Heart right ventricle (tissue), 16 donors: ENCODE measurements around the gene CACNA2D2. TPM values are rescaled to one million over a fixed set of nuclear protein-coding genes. Genes with fewer than 3 reads are reported as not detected.

Experiments
- ATAC-seq, 8 donors: fragments of 200-7000 bp; cut with Tn5 transposase; one replicate each; pipeline ENCODE4 v1.9.1; 2020; ENCODE audit warnings: mild to moderate bottlenecking in 8 of 8, moderate library complexity in 8 of 8, moderate number of reproducible peaks in 1 of 8
- DNase-seq, 2 donors: peaks; one replicate each; pipeline ENCODE4 v3.0.0-alpha.2; 2020
- H3K27ac ChIP-seq, 10 donors: fragments of 200-600 bp; sonication (generic) in 2 of 10; one replicate each; pipeline versions ENCODE4 v1.5.0 to v1.8.0; 2020 to 2022; ENCODE audit warnings: mild to moderate bottlenecking in 3 of 10
- H3K27me3 ChIP-seq, 7 donors: fragments of 200-600 bp; one replicate each; pipeline ENCODE4 v1.8.0; 2021 to 2022; ENCODE audit warnings: mild to moderate bottlenecking in 2 of 7
- H3K36me3 ChIP-seq, 9 donors: fragments of 200-600 bp; sonication (generic) in 1 of 9; one replicate each; pipeline versions ENCODE4 v1.5.0 to v1.8.0; 2020 to 2022; ENCODE audit warnings: mild to moderate bottlenecking in 2 of 9
- H3K4me1 ChIP-seq, 9 donors: fragments of 200-600 bp; sonication (generic) in 1 of 9; one replicate each; pipeline versions ENCODE4 v1.5.0 to v1.8.0; 2020 to 2022; ENCODE audit warnings: mild to moderate bottlenecking in 4 of 9
- H3K4me3 ChIP-seq, 10 donors: fragments of 200-600 bp; sonication (generic) in 2 of 10; one replicate each; pipeline versions ENCODE4 v1.5.0 to v1.8.0; 2020 to 2022; ENCODE audit warnings: mild to moderate bottlenecking in 7 of 10, moderate library complexity in 2 of 10
- H3K9me3 ChIP-seq, 11 donors: fragments of 200-600 bp in 10 of 11; sonication (generic) in 2 of 11; one replicate each; pipeline versions ENCODE4 v1.5.0 to v1.8.0; 2013 to 2022; ENCODE audit warnings: mild to moderate bottlenecking in 2 of 11, control low read depth in 1 of 11, moderate library complexity in 1 of 11
- CTCF ChIP-seq, 9 donors: fragments of 200-600 bp; sonication (generic) in 2 of 9; IDR thresholded peaks; one replicate each; pipeline versions ENCODE4 v1.5.0 to v1.8.0; 2021 to 2022; ENCODE audit warnings: antibody characterized with exemption in 9 of 9, mild to moderate bottlenecking in 5 of 9, moderate library complexity in 1 of 9
- WGBS, 2 donors: extraction: QIAGEN DNeasy Blood & Tissue Kit; methylation state at CpG; one replicate each; pipeline ENCODE4 v1.1.7; 2013; ENCODE audit warnings: inconsistent platforms in 1 of 2; 5-methylcytosine and 5-hydroxymethylcytosine counted together
- intact Hi-C, 10 donors: fragments of 100-400 bp; cut with DNase I; formaldehyde crosslinking; loops; one replicate each; pipeline versions ENCODE4 v1.11.1 to v1.14.2; 2022
- polyA plus RNA-seq, 2 donors: library from polyadenylated mRNA; stranded (reverse); fragments of 200-250 nt; gene quantifications; one replicate each; pipeline ENCODE4 v1.2.3, GENCODE V29; 2013
- total RNA-seq, 10 donors: library from RNA; stranded (reverse); fragmentation: NEBNext Ultra II Directional in 3 of 10; extraction: Animal tissue kit (Norgen Biotek cat#: 25700) in 3 of 10; gene quantifications; one replicate each; pipeline versions ENCODE4 v1.2.1 to v1.2.4, GENCODE V29; 2021 to 2023
- donor health status: Arrhythmogenic right ventricular cardiomyopathy.
- donor health status: ischemic (EF 13 %, LVEDD 7.1; RV severe dilation, severe dysfunction).
- donor health status: healthy with polysubstance abuse.
- donor health status: DM: no; HTN: yes; CAD: no.
- donor health status: DM: no; HTN: no; CAD: no.
- donor health status: ischemic (EF 25% LVEDD 6.9; RV normal size, moderate dysfunction).
- donor health status: ischemic (EF 25% LVEDD 5.7; RV mildly dilated, moderate dysfunction).
- donor health status: healthy.
- donor health status: DM: yes; HTN: yes; CAD: no.
- donor health status: Ischemic cardiomyopathy.
- donor health status: ischemic (EF 35%, LVEDD 5.7; RV mildly dilated, moderate dysfunction).
- donor health status: nonischemic (EF 11% LVEDD 7.7; RV severe dilation, severe dysfunction).
- donor health status: DM: yes; HTN: yes; CAD: no.
- donor health status: PGD.
- donor health status: ischemic (EF 29% LVEDD 5.4; RV normal size, mild dysfunction).
- donor health status: nonischemic (EF 23%, LVEDD 6.1; RV moderate dilation, normal function).

Gene CACNA2D2
- total and polyA plus RNA-seq, 12 donors = 0.42 to 3.9 (median 2.4) TPM

GRCh38 chr3:50478671-50479260 is 24.7 kb downstream of the CACNA2D2 start:
- Histone ChIP-seq H3K9me3 (no peaks in the 10 kb centered on the region), H3K27ac (no peak overlapping the region), H3K4me1 (peaks cover 0 to 11% (median 3%) of the 10 kb centered on the region in 9 donors), H3K27me3 (no peaks in the 10 kb centered on the region), H3K4me3 (no peak overlapping the region), H3K36me3 (no peaks in the 10 kb centered on the region)
- no peak for ATAC-seq
- TF ChIP-seq CTCF (IDR thresholded peaks at IDR 0.05) = no peak
- intact Hi-C loops = no loop called here
- WGBS, 2 donors = 97 to 100% methylated on average over 2 of the region's 2 CpGs
- DNase-seq = no peak

DNA sequence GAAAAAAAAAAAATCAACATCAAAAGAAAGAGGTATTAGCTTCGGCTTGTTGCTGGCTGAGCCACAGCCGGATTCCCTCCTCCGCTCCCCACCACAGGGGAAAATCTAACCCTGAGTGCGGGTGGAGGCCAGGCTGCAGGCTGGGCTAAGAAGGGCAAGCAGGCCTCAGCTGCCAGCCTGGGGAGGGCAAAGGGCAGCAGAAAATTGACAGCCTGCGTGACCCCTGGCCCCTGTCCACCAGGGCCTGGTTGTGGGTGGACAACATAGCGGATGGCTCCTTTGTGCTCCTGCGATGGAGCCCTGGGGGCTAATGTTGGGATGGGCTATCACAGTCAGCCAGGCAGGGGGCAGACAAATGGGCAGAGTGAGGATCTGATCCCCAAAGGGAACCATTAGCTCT is 25.4 kb downstream of the CACNA2D2 start:
- Histone ChIP-seq H3K27me3 (no peaks in the 10 kb centered on the region), H3K4me1 (peaks cover 0 to 11% (median 3%) of the 10 kb centered on the region in 9 donors), H3K4me3 (no peak overlapping the region), H3K27ac (no peak overlapping the region), H3K9me3 (no peaks in the 10 kb centered on the region), H3K36me3 (no peaks in the 10 kb centered on the region)
- intact Hi-C loops = no loop called here
- no peak for TF ChIP-seq CTCF (IDR thresholded peaks at IDR 0.05)
- no peak for DNase-seq
- ATAC-seq = no peak
- 93 to 96% methylated on average over 7 of the region's 7 CpGs for WGBS, 2 donors

DNA sequence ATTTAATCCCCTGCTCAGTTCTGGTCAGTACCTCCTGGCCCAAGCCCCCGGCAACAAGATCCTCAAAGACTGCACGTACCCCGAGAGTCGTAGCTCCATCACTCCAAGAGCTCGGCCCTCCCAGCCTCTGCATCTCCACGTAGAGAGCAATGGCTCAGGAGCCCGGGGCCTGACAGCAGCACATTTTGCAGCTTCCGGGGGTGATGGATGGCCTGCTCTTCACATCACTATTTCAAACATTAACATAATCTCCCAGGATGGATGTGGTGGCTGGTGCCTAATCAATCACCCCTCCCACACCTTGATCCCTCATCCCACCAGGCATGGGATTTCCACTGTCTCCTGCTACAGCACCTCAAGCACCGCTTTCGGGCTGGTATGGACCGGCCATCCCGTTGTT is 28.1 kb downstream of the CACNA2D2 start:
- no peak for TF ChIP-seq CTCF (IDR thresholded peaks at IDR 0.05)
- intact Hi-C loops = no loop called here
- Histone ChIP-seq H3K27me3 (no peaks in the 10 kb centered on the region), H3K36me3 (no peaks in the 10 kb centered on the region), H3K4me1 (peaks cover 0 to 9% (median 0%) of the 10 kb centered on the region in 9 donors), H3K9me3 (no peaks in the 10 kb centered on the region), H3K4me3 (no peak overlapping the region), H3K27ac (peak overlapping the region in 2 of 10 donors; percentile 39 to 48)
- WGBS, 2 donors = 92% methylated on average over 12 of the region's 12 CpGs
- no peak for ATAC-seq
- DNase-seq = no peak

GRCh38 chr3:50474717-50475116 is 28.7 kb downstream of the CACNA2D2 start:
- Histone ChIP-seq H3K9me3 (no peaks in the 10 kb centered on the region), H3K4me1 (peaks cover 0 to 9% (median 0%) of the 10 kb centered on the region in 9 donors), H3K27ac (peak overlapping the region in 3 of 10 donors; percentile 39 to 48 (median 40)), H3K27me3 (no peaks in the 10 kb centered on the region), H3K4me3 (no peak overlapping the region), H3K36me3 (no peaks in the 10 kb centered on the region)
- WGBS, 2 donors = 52 to 57% methylated on average over 6 of the region's 6 CpGs
- no peak for TF ChIP-seq CTCF (IDR thresholded peaks at IDR 0.05)
- intact Hi-C loops = no loop called here
- ATAC-seq (peak in 5 of 8 donors; percentile 35 to 47 (median 41)), DNase-seq (no peak)
